Measurements from ENCODE around the gene SRMS.
A peak's percentile ranks its signal among the peaks of the same experiment; 100 is the strongest.
"Not testable (repeated sequence)": the region's sequence is repeated elsewhere in the genome, so short reads cannot be mapped to it uniquely, and the experiment has no call there.

SRMS gene

DNA sequence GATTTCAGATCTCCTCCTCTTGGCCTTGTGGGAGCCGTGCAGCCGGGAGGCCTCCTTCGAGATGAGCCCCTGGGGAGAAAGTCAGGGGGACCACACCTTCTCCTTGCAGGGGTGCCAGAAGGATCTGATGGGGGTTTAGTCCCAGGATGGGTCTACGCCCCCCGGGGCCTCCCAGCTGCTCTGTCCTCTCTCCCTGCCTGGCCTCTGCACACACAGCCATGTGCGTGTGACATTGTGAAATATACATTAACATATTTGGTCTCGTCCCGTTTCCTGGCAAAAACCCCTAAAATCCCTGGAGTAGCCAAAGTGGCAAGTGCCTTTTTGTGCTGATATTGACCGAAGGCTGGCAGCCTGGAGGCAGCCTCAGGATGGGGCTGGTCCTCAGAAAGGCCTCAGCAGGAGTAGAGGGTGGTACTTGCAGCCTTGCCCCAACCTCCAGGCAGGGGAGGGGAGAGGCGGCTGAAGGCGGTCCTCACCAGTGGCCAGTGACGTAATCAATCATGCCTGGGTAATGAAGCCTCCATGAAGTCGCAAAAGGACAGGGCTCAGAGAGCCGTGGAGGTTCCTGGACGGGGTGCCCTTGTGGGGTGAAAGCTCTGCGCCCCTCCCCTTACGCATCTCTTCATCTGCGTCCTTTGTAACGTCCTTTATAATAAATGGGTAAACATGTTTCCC, 31.6 kb upstream of the SRMS start:
- FAIRE-seq (no peak), DNase-seq (ENCODE audit: extremely low spot score, insufficient read length, low read depth) (no peak)

GRCh38 chr20:63578224-63579016, 30.9 kb upstream of the SRMS start:
- no peak for FAIRE-seq
- DNase-seq (ENCODE audit: extremely low spot score, insufficient read length, low read depth), result no peak

- DNase-seq (ENCODE audit: extremely low spot score, insufficient read length, low read depth), result no peak
- no peak for FAIRE-seq
Observed at GRCh38 chr20:63577317-63577894, 29.9 kb upstream of the SRMS start.

DNA sequence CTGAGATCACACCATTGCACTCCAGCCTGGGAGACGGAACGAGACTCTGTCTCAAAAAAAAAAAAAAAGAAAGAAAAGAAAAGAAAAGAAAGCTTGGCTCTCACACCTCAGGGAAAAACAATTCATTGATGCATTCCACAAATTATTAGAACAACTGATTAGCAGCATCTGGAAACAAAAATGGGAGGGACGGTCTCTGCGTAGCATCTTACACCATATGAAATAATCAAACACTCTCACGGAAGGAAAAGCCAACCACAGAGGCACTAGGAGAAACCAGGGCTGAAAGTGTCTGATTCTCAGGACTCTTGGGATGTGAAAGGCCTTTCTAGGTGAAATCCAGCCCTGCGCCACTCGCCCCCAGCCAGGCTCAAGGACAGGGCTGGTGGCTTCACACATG, 28.8 kb upstream of the SRMS start:
- DNase-seq (ENCODE audit: extremely low spot score, insufficient read length, low read depth) (no peak), FAIRE-seq (no peak)

- no peak for FAIRE-seq
- DNase-seq (ENCODE audit: extremely low spot score, insufficient read length, low read depth), result no peak
Observed at GRCh38 chr20:63574829-63575743, 27.5 kb upstream of the SRMS start.

DNA sequence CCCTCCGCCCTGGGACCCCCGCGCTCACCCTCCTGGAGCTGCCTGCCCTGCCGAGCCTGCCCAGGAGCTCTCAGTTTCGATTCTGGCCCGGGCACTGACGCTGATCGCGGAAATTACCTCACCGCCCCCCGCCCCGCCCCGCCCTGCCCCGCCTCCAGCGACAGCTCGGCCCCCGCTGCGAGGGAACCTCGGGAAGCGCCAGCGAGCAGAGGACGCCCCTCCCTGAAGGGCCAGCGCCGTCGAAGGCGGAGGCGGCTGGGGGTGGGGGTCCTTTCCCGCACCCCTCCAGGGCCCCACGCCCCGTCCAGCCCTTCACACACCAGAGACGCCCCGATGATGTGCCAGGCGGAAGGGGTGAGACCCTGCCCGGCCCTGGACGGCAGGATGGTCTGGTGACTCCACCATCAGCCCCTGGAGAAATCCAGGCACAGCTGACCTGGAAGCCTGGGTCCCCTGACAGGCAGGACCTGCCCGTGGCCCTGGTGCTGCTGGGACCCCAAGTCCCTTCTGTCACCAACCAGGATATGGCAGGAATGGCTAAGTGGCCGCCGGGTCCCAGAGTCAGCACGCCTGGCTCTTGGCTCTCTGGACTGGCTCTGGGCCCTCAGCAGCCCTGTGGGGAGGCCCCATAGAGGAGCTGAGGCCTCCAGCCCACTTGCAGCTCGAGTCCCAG, 26.7 kb upstream of the SRMS start, which contains the start of gene HELZ2:
Gene HELZ2 (minus strand): TSS at position 84 of the 673 bp plus-strand sequence. CDS start 1,854 bp downstream, outside the sequence.
- FAIRE-seq (no peak), DNase-seq (ENCODE audit: extremely low spot score, insufficient read length, low read depth) (peak; percentile 46)

DNA sequence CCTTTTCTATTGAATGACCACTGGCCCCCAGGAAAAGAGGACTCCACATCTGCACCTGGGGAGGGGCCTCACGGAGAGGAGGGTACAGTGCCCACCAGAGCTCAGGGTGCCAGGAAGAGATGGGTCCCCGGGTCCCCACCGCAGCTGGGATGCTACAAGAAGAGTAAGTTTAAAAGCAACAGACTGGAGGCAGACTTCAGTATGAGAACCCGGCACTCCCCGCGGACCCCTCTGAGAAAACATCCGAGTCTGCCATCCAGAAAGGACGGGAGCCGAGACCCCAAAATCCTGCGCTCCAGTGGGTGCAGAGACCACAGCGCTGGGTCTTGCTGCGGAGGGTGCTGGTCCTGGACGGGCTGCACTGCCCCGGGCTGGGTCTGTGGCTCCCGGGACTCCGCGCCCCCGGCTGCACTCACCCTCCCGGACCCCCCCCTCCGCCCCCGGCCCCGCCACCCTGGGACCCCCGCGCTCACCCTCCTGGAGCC, 26.1 kb upstream of the SRMS start:
- no peak for DNase-seq (ENCODE audit: extremely low spot score, insufficient read length, low read depth)
- FAIRE-seq, result no peak

DNA sequence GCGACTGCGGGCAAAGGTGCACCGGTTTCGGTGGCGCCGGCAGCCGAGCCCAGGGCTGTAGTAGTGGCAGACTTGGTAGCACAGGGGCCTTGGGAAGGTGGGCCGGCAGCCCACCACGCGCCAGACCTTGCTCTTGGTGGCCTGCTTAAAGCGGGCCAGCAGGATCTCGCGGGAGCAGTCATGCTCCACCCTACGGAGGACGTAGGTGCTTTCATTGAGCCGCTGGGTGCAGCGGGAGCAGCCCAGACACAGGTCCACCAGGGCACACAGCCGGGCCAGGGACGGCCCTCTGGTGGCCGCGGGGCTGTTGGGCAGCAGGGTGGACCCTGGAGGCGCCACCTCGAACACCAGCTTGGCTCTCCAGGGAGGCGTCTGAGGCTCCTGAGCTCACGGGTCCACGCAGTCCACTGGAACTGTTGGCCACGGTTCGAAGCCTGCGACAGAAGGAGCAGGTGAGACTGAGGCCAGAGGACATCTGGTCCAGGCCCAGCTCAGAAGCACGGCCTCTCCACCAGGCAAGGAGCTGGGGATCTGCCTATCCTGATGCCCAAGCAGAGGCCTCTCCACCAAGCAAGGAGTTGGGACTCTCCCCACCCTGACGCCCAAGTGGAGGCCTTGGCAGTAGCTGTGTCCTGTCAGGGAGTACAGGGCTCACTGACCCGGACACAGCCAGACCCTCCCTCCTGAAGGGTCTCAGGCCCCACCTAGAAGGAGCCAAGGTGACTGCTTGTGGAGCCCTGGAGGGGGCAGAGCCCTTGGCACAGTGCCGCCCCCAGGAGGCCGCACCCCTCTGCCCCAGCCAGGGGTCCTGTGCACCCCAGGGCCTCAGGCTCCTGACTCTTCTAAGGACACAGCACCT, 25.5 kb upstream of the SRMS start:
- DNase-seq (ENCODE audit: extremely low spot score, insufficient read length, low read depth) (no peak), FAIRE-seq (no peak)

DNA sequence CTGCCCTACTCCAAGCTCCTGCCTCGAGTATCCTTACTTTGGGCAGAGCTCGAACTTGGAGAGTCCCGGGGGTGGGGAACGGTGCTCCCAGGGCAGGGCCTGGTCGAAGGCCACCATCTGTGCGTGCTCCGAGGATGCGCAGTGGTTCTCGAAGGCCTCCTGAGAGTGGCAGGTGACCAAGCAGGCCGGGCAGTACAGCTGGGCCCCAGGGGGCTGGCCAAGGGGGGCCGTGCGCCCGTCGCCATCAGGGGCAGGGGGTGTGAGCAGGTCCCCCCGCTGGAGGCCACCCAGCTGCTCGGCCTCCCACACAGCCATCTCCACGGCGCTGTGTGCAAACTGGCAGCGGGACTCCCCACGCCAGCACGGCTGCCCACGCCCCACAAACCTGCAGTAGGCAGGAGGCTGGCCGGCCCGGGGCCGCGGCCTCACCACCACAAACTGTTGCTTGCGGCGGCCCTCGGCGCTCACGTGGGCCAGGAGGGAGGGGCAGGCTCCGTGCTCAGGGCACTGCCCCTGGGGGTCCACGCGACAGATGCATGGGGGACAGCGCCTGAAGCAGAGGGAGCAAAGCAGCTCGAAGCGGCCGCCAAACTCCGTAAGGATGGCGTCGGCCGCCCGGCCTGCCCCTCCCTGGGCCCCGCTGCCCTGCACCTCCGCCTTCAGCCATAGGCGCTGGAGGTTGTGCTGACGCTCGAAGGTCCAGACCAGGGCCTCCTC, 24.7 kb upstream of the SRMS start:
- no peak for FAIRE-seq
- DNase-seq (ENCODE audit: extremely low spot score, insufficient read length, low read depth), result no peak

- DNase-seq (ENCODE audit: extremely low spot score, insufficient read length, low read depth); FAIRE-seq: not testable (repeated sequence)
Observed at GRCh38 chr20:63571087-63571478, 23.5 kb upstream of the SRMS start.

DNA sequence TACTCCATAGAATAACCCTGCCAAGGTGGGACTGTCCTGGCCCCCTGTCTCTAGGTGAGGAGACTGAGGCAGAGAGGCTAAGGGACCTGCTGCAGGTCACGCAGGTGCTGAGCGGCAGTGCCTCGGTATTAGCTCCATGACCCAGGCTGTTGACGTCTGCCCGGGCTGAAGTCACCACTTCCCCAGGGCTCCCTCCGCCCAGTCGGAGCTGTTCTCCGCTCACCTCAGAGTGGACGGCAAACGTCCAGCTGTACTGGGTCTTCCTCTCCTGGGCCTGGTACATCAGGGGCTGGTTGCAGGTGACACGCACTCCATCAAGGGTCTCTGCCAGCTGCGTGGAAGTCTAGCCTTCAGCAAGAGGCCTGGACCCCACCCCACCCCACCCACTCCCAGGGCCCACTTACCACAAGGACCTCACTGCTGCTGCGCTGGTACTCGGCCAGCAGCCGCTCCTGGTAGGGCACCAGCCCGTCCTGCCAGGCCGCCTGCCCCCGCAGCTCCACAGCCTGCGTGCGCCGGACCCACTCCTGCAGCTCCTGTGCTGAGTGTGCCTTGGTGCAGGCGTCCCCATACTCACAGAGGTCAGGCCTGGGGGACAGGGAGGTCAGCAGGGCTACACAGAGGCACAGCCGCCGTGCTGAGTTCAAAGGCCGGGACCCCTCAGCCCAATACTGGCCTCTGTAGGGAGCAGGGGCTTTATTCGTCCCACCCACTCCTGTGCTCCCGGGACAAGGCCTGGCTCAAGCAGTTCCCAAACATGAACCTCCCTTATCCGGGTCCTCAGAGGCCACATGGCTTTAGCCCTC, 22.9 kb upstream of the SRMS start:
- no peak for DNase-seq (ENCODE audit: extremely low spot score, insufficient read length, low read depth)
- FAIRE-seq, result no peak

DNA sequence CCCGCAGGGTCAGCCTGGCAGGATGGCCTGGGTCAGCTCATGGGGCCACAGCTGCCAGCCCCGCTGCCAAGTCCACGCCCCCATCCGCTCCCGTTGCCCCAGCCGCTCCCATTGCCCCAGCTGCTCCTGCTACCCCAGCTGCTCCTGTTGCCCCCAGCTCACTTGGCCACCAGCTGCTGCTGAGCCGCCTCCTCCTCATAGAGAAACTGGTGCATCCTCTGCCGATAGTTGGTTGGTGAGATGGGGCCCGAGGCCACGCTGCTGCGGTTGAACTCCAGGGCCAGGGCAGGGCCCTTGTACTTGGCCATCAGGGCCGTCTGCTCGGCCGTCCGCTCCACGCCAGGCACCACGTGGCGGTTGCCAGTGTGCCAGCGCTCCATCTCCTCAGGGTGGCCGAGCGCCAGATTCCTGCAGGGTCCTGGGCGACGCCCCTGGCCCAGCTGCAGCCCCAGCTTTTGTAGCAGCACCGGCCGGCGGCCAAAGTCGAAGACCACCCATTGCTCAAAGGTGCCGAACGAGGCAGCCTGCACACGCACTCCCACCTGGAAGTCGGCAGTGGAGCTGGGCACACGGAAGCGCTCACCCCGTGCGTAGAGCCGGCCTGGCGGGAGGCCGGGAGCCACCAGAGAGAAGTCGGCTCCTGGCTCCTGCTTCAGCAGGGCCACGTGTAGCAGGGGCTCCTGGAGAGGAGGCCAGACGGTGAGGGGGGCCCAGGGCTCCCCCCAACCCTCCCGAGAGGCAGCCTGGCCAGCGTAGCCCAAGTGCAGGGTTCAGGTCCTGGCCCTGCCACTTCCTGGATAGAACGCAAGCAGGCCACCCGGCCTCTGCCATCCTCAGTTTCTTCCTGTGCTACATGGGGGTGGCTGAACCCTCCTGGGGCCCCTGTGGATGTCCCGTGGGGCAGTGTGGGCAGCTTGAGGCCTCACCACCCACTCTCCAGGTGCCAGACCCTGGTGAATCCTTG, 21.7 kb upstream of the SRMS start:
- DNase-seq (ENCODE audit: extremely low spot score, insufficient read length, low read depth), result no peak
- no peak for FAIRE-seq

GRCh38 chr20:63568170-63568981, 20.8 kb upstream of the SRMS start:
- peak; percentile 24 for FAIRE-seq

GRCh38 chr20:63567386-63568169, 20.0 kb upstream of the SRMS start:
- FAIRE-seq (peak; percentile 98), DNase-seq (ENCODE audit: extremely low spot score, insufficient read length, low read depth) (no peak)

More at GRCh38 chr20:63568170-63568981, 20.8 kb upstream of the SRMS start:
- no peak for DNase-seq (ENCODE audit: extremely low spot score, insufficient read length, low read depth)

GRCh38 chr20:63567136-63567385, 19.5 kb upstream of the SRMS start:
- FAIRE-seq (no peak), DNase-seq (ENCODE audit: extremely low spot score, insufficient read length, low read depth) (no peak)

Measured in GM18507 (cell line).